Parathyroid adenoma (tissue), 2 donors: ENCODE results near the gene CRIM1.

Source experiments
- H2AFZ ChIP-seq: fragments of 300-600 bp; sonication (generic); one replicate; pipeline ENCODE4 v1.7.0; 2017; ENCODE audit warnings: antibody characterized with exemption, mild to moderate bottlenecking
- H3K27ac ChIP-seq: fragments of 300-600 bp; sonication (generic); one replicate; pipeline ENCODE4 v1.7.0; 2017
- H3K27me3 ChIP-seq: fragments of 300-600 bp; sonication (generic); one replicate; pipeline ENCODE4 v1.7.0; 2017; ENCODE audit warnings: low read length; ENCODE audit not compliant: control insufficient read depth, insufficient read depth
- H3K36me3 ChIP-seq: fragments of 300-600 bp; sonication (generic); one replicate; pipeline ENCODE4 v1.7.0; 2017; ENCODE audit warnings: low read length; ENCODE audit not compliant: control insufficient read depth, insufficient read depth
- H3K4me1 ChIP-seq: fragments of 300-600 bp; sonication (generic); one replicate; pipeline ENCODE4 v1.7.0; 2017; ENCODE audit warnings: control low read depth
- H3K4me2 ChIP-seq: fragments of 300-600 bp; sonication (generic); one replicate; pipeline ENCODE4 v1.7.0; 2017; ENCODE audit warnings: low read length
- H3K4me3 ChIP-seq: fragments of 300-600 bp; sonication (generic); one replicate; pipeline ENCODE4 v1.7.0; 2017; ENCODE audit warnings: low read depth, low read length
- H3K79me2 ChIP-seq: fragments of 300-600 bp; sonication (generic); one replicate; pipeline ENCODE4 v1.7.0; 2017; ENCODE audit warnings: control low read depth
- H3K9ac ChIP-seq: fragments of 300-600 bp; sonication (generic); one replicate; pipeline ENCODE4 v1.7.0; 2017; ENCODE audit warnings: mild to moderate bottlenecking
- H3K9me3 ChIP-seq: fragments of 300-600 bp; sonication (generic); one replicate; pipeline ENCODE4 v1.7.0; 2017; ENCODE audit warnings: low read length; ENCODE audit not compliant: control insufficient read depth
- TF ChIP-seq, protein P1 (sequence below): fragments of 300-600 bp; sonication (generic); IDR thresholded peaks from one replicate; pipeline ENCODE4 v1.7.0; 2017; ENCODE audit warnings: antibody characterized with exemption, mild to moderate bottlenecking
- donor health status: primary hyperparathyroidism.

Gene CRIM1

GRCh38 chr2:36469710-36470109, 114.1 kb downstream of the CRIM1 start:
- TF ChIP-seq, protein P1, sequence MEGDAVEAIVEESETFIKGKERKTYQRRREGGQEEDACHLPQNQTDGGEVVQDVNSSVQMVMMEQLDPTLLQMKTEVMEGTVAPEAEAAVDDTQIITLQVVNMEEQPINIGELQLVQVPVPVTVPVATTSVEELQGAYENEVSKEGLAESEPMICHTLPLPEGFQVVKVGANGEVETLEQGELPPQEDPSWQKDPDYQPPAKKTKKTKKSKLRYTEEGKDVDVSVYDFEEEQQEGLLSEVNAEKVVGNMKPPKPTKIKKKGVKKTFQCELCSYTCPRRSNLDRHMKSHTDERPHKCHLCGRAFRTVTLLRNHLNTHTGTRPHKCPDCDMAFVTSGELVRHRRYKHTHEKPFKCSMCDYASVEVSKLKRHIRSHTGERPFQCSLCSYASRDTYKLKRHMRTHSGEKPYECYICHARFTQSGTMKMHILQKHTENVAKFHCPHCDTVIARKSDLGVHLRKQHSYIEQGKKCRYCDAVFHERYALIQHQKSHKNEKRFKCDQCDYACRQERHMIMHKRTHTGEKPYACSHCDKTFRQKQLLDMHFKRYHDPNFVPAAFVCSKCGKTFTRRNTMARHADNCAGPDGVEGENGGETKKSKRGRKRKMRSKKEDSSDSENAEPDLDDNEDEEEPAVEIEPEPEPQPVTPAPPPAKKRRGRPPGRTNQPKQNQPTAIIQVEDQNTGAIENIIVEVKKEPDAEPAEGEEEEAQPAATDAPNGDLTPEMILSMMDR = no peak
- H3K27ac ChIP-seq = no peak overlapping the region
- no peaks in the 10 kb centered on the region for H3K4me1 ChIP-seq
- H3K79me2 ChIP-seq = no peaks in the 10 kb centered on the region
- H3K9me3 ChIP-seq = no peaks in the 10 kb centered on the region
- H3K9ac ChIP-seq = no peak overlapping the region
- no peaks in the 10 kb centered on the region for H3K36me3 ChIP-seq
- H3K4me2 ChIP-seq = no peak overlapping the region
- H3K27me3 ChIP-seq = no peaks in the 10 kb centered on the region
- no peak overlapping the region for H2AFZ ChIP-seq
- H3K4me3 ChIP-seq = no peak overlapping the region

GRCh38 chr2:36473230-36473629, 117.7 kb downstream of the CRIM1 start:
- peaks cover 7% of the 10 kb centered on the region for H3K79me2 ChIP-seq
- no peaks in the 10 kb centered on the region for H3K36me3 ChIP-seq
- no peaks in the 10 kb centered on the region for H3K27me3 ChIP-seq
- no peak overlapping the region for H2AFZ ChIP-seq
- peaks cover 5% of the 10 kb centered on the region for H3K4me1 ChIP-seq
- H3K9me3 ChIP-seq = no peaks in the 10 kb centered on the region
- H3K4me3 ChIP-seq = no peak overlapping the region
- H3K27ac ChIP-seq = no peak overlapping the region
- H3K9ac ChIP-seq = no peak overlapping the region
- TF ChIP-seq, protein P1 = no peak
- H3K4me2 ChIP-seq = no peak overlapping the region

GRCh38 chr2:36476411-36476810, 120.8 kb downstream of the CRIM1 start:
- no peak overlapping the region for H3K4me2 ChIP-seq
- peaks cover 5% of the 10 kb centered on the region for H3K4me1 ChIP-seq
- H3K79me2 ChIP-seq = peaks cover 7% of the 10 kb centered on the region
- no peaks in the 10 kb centered on the region for H3K9me3 ChIP-seq
- H3K4me3 ChIP-seq = no peak overlapping the region
- no peaks in the 10 kb centered on the region for H3K27me3 ChIP-seq
- H3K9ac ChIP-seq = no peak overlapping the region
- TF ChIP-seq, protein P1 = no peak
- H3K27ac ChIP-seq = no peak overlapping the region
- no peak overlapping the region for H2AFZ ChIP-seq
- no peaks in the 10 kb centered on the region for H3K36me3 ChIP-seq

DNA sequence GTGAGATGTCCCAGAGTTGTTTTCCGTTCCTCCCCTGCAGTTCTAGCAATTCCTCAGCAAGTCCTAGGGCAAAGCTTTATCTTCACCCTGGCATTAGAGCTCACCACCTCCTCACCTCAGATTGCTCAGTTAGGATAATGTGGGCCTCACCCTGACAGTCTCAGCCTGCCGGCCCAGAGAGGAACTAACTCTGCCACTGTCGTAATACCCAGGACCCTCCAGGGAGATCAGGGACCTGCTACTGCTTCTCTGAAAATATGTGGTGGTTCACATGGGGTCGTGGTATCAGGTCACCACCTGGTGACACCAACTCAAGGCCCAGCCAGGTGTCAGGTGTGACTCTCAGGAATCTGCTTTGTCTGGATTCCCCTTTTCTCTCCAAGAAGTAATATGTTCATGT, 121.7 kb downstream of the CRIM1 start:
- H3K79me2 ChIP-seq = peaks cover 7% of the 10 kb centered on the region
- no peak overlapping the region for H3K9ac ChIP-seq
- H2AFZ ChIP-seq = no peak overlapping the region
- peaks cover 5% of the 10 kb centered on the region for H3K4me1 ChIP-seq
- H3K36me3 ChIP-seq = no peaks in the 10 kb centered on the region
- H3K4me2 ChIP-seq = no peak overlapping the region
- no peaks in the 10 kb centered on the region for H3K9me3 ChIP-seq
- TF ChIP-seq, protein P1 = no peak
- no peaks in the 10 kb centered on the region for H3K27me3 ChIP-seq
- no peak overlapping the region for H3K4me3 ChIP-seq
- no peak overlapping the region for H3K27ac ChIP-seq

DNA sequence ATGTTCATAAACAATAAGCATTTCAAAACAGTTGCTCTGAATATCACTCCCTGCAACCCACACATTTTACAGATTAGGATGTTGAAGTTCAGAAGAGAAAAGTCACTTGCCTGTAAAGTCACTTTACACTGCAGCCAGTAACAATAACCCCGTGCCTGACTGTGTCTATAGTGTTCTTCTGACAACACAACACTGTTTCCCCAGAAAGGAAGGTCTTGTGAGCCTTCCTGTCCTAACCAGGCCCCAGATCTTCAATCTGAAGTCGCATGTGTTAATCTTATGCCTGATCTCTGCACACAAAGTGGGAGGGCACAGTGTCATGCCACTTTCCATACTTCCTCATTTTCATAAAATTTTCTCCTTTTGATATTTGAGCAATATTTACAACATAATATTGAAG, 122.2 kb downstream of the CRIM1 start:
- Histone ChIP-seq H3K27me3 (no peaks in the 10 kb centered on the region), H3K4me2 (no peak overlapping the region), H3K36me3 (no peaks in the 10 kb centered on the region), H3K79me2 (peaks cover 7% of the 10 kb centered on the region), H3K9ac (no peak overlapping the region), H3K9me3 (no peaks in the 10 kb centered on the region), H3K27ac (no peak overlapping the region), H3K4me1 (peaks cover 5% of the 10 kb centered on the region), H3K4me3 (no peak overlapping the region), H2AFZ (no peak overlapping the region)
- TF ChIP-seq, protein P1 = no peak
